MG63 (cell line): ENCODE results near the gene WDFY4. TPM values are rescaled to one million over a fixed set of nuclear protein-coding genes. Genes with fewer than 3 reads are reported as not detected.

ENCODE experiments used
- DNase-seq: peaks from one replicate; pipeline ENCODE4 v3.0.0-alpha.2; 2020
- H3K27me3 ChIP-seq: fragments of 250-450 bp; sonication (Bioruptor Pico); 2 replicates; pipeline ENCODE4 v1.5.1; 2020; ENCODE audit warnings: mild to moderate bottlenecking, moderate library complexity
- H3K36me3 ChIP-seq: fragments of 250-450 bp; sonication (Bioruptor Pico); 2 replicates; pipeline ENCODE4 v1.5.1; 2020; ENCODE audit warnings: mild to moderate bottlenecking, moderate library complexity
- H3K4me3 ChIP-seq: fragments of 250-450 bp; sonication (Bioruptor Pico); 2 replicates; pipeline ENCODE4 v1.5.1; 2020; ENCODE audit warnings: mild to moderate bottlenecking, moderate library complexity
- H3K9me3 ChIP-seq: fragments of 250-450 bp; sonication (Bioruptor Pico); 2 replicates; pipeline ENCODE4 v1.5.1; 2020; ENCODE audit warnings: mild to moderate bottlenecking, moderate library complexity
- total RNA-seq: library from RNA; depleted of rRNA; stranded (reverse); fragments of >200 nt; shearing (Covaris generic); gene quantifications from 2 replicates; pipeline ENCODE4 v1.2.3, GENCODE V29; 2014; ENCODE audit warnings: low replicate concordance

WDFY4 gene
- total RNA-seq, 1 experiment from 2014 or later, result 0.63 TPM

DNA sequence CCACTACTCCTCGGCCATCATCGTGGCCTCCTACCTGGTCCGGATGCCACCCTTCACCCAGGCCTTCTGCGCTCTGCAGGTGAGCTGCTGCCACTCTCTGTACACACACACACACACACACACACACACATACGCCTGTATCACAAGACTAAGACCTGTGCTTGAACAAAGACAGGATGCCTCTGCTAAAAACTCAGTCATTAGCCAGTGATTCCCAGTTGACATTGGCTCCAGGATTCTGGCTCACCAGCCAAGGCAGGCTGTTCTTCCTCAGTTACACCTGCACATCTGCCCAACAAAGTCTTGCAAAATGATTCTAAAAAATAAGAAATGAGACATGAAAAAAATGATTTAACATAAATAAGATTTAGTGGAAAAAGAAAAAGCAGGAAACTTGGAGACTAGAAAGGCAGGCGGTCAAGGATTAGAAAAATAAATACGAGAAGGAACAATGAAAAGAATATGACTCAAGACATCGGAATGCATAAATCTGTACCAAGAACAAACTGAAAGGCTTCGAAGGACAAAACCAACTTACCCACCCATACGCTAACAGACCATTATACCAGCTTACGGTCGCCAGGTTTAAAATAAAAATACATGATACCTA, 262.3 kb downstream of the WDFY4 start:
- Histone ChIP-seq H3K27me3 (no peaks in the 10 kb centered on the region), H3K36me3 (no peaks in the 10 kb centered on the region), H3K9me3 (no peaks in the 10 kb centered on the region), H3K4me3 (no peak overlapping the region)
- DNase-seq, result no peak

DNA sequence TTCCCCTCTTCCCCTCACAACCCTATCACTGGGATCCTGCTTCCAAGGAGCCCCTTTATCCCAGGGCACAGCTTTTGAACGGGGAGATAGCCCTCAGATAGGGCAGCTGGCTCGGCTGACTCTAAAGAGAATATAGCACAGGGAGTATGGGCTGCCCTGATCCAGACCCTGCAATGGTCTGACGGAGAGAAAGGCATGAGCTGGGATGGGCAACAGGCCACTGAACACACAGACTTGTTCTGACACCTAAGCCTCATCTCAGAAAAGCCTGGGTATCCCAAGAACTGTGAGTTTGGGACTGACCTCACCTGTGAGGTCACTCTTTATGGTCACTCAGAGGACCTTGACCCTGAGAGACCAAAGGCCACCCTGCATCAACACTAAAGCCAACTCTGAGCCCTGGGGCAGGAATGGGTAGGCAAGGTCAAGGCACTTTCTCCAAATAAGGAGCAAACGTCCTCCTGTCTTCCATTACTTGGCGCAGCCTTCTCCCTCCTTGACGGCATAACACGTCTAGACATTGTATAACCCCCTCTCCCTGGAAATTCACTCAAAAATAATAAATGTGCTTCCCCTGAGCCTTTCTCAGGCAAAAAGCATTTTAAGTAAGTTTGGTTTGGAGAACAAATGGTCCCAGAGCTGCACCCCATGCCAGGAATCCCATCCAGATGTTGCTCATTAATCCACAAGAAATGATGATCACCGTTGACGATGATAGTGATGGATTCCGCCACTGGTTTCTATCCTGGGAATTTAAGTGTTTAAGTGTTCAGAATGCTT, 263.2 kb downstream of the WDFY4 start:
- Histone ChIP-seq H3K4me3 (no peak overlapping the region), H3K9me3 (no peaks in the 10 kb centered on the region), H3K36me3 (no peaks in the 10 kb centered on the region), H3K27me3 (no peaks in the 10 kb centered on the region)
- DNase-seq, result no peak

DNA sequence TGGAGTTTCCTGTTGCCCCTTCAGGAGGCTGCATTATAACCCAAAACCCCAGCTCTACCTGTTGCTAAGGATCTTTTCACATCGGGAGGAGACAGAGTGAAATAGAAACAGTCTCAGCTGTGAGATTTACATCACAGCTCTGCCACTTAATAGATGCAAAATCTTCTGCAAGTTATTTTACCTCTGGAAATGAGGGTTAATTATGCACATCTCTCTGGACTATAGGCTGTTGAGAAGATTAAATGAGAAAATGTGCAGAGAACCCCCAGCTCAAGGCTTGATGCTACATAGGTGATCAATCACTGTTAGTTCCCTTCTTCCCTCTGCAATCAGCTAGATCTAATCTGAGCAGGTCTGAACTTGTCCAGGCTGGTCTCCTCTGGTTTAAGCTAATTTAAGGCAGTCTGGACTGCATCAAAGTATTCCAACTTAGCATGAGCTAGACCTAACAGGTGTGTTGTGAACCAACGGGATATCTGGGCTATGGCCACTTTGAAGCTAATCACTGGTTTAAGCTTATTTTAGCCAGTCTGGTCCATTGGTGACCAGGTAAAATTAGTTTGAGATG, 263.9 kb downstream of the WDFY4 start:
- Histone ChIP-seq H3K36me3 (no peaks in the 10 kb centered on the region), H3K9me3 (no peaks in the 10 kb centered on the region), H3K4me3 (no peak overlapping the region), H3K27me3 (no peaks in the 10 kb centered on the region)
- DNase-seq, result no peak

DNA sequence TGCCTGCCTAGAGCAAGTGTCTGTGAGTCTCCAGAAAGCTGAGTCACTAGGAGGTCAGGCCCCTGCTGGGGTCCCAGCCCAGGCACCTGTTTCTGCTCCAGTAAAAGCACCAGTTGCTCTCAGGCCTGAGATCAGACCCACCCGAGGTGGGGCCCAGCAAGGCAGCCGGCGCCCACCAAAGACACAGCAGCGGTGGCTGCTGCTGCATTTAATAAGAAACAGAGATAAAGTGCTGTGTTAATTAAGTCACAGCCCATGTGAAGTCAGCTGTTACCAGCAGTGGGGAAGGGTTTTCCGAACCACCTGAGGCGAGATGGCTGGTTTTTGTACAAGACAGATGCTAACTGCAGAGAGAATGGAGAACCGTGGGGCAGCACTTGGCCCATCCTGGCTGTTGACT, 267.0 kb downstream of the WDFY4 start:
- H3K9me3 ChIP-seq, result no peaks in the 10 kb centered on the region
- no peak for DNase-seq
- no peak overlapping the region for H3K4me3 ChIP-seq
- H3K27me3 ChIP-seq, result no peaks in the 10 kb centered on the region
- H3K36me3 ChIP-seq, result no peaks in the 10 kb centered on the region

DNA sequence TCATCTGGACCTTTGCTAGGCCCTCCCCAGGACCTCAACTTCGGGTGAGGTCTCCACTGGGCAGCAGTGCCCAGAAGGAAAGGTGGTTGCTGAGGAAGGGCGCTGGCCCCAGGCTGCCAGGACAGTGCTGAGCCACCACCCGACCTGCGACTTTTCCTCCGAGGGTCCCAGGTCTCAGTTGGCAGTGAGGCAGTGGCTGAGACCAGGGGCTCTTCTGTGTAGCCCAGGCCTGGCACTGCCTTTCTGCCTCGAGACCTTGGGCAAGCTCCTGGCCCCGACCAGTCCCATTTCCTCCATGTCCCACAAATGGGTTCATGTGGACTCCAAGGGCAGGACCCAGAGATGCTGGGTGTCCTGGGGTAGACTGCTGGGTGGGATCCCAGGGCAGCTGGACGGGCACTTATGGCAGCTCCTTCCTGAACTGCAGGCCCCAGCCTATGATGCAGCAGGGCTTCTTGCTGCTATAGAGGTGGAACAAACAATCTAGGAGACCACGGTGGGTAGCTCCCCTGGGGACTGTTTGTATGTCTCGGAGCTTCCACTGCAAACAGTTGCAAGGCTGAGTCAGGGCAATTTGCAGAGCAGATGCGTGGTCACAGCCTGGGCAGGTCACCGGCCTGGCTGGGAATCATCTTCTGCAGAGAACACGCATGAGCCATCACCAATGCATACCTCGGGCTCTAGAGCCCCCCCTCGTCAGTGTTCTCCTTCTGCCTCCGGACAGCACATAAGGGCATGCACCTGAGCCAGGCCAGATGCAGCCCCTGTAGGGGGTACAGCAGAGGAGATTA, 272.9 kb downstream of the WDFY4 start:
- DNase-seq, result no peak

DNA sequence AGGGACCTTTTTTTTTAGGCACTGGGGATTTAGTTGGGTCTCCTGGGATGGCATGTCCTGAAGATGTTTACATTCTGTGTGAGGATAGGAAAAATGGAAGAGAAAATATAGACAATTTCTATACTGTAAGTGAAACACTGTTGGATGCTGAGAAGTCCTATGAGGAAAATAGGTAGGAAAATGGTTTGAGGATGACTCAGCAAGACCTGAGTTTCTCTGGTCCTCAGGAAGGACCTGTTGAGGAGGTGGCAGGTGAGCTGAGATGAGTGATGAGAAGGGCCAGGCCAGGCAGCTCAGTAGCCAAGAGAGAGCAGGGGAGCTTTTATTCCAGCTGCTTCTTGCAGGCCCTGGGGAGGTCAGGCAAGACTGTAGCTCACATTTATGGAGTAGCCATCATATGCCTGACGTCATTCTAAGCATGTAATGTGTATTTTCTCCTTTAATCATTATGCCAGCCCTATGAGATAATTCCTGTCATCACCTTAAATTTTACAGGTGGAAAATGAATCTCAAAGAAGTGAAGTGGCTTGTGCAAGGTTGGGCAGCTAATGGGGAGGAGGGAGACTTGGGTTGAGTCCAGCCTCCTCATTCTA, 274.0 kb downstream of the WDFY4 start:
- Histone ChIP-seq H3K9me3 (no peaks in the 10 kb centered on the region), H3K4me3 (no peak overlapping the region), H3K36me3 (no peaks in the 10 kb centered on the region), H3K27me3 (no peaks in the 10 kb centered on the region)
- no peak for DNase-seq

More for the DNA sequence above, 272.9 kb downstream of the WDFY4 start:
- H3K4me3 ChIP-seq, result no peak overlapping the region
- no peaks in the 10 kb centered on the region for H3K27me3 ChIP-seq
- H3K36me3 ChIP-seq, result no peaks in the 10 kb centered on the region
- no peaks in the 10 kb centered on the region for H3K9me3 ChIP-seq

DNA sequence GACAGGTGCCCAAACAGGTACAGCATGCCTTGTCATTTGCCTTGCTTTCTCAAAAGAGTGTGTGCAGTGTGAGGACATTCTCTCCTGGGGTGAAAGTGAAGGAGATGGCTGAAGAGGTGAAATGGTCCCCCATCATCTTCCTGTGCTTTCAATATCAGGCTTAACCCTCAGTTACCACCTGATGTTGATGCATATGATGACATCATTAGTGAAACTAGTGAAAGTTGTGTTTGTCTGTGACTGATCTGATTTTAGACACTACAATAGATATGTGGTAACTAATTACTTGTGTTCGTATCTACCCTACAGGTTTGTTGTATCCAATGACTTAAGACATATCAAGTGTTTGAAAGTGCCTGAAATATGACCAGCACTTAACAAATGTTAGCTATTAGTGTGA, 279.4 kb downstream of the WDFY4 start:
- Histone ChIP-seq H3K4me3 (no peak overlapping the region), H3K36me3 (no peaks in the 10 kb centered on the region), H3K9me3 (no peaks in the 10 kb centered on the region), H3K27me3 (no peaks in the 10 kb centered on the region)
- no peak for DNase-seq

DNA sequence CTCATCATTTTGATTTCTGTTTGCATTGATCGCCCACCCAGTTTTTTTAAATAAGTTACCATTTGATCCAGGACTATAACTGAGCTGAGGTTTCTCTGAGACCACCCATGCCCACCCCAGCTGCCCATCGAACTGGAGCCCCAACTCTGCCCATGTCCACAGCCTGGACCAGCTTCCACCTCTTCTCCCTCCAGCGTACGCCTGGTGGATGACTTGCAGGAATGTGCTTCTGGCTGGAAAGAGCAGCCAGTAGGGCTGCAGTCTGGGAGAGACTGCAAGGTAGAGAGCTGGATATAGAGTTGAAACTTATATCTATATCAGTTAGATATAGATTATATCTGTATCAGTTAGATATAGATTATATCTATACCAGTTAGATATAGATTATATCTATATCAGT, 280.8 kb downstream of the WDFY4 start:
- Histone ChIP-seq H3K36me3 (no peaks in the 10 kb centered on the region), H3K9me3 (no peaks in the 10 kb centered on the region), H3K27me3 (no peaks in the 10 kb centered on the region), H3K4me3 (no peak overlapping the region)
- no peak for DNase-seq

DNA sequence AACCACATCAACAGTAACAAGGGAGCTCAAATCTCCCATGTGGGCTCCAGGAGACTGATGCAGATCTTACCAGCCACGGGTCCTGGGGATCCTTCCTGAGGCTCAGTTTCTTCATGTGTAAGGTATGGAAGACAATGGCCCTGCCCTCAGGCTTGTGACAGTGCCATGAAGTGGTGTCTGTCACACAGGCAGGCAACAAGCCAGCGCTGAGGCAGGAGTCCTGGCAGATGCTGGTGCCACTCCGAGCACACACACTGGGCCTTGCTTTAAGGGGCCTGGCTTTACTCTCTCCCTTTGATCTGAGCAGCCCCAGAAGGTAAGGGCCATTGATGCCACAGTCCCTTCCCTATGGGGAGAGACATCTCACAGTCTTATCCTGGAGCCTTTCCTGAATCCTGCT, 283.4 kb downstream of the WDFY4 start:
- no peaks in the 10 kb centered on the region for H3K9me3 ChIP-seq
- H3K4me3 ChIP-seq, result no peak overlapping the region
- DNase-seq, result no peak
- H3K36me3 ChIP-seq, result no peaks in the 10 kb centered on the region
- no peaks in the 10 kb centered on the region for H3K27me3 ChIP-seq

DNA sequence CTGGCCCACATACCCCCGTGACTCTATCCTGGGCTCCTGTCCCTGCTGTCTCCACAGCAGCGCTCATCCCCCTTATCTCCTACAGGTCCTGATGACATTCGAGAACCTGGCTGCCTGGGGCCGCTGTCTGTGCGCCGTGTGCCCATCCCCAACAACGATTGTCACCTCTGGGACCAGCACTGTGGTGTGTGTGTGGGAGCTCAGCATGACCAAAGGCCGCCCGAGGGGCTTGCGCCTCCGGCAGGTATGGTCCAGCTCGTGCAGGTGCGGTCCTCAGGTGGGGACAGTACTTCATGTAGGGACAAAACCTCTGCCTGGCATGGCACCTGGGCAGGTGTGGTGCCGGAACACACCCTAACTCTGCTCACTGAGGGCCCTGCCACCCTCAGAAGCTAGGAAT, 285.4 kb downstream of the WDFY4 start:
- Histone ChIP-seq H3K4me3 (no peak overlapping the region), H3K36me3 (no peaks in the 10 kb centered on the region), H3K9me3 (no peaks in the 10 kb centered on the region), H3K27me3 (no peaks in the 10 kb centered on the region)
- no peak for DNase-seq

DNA sequence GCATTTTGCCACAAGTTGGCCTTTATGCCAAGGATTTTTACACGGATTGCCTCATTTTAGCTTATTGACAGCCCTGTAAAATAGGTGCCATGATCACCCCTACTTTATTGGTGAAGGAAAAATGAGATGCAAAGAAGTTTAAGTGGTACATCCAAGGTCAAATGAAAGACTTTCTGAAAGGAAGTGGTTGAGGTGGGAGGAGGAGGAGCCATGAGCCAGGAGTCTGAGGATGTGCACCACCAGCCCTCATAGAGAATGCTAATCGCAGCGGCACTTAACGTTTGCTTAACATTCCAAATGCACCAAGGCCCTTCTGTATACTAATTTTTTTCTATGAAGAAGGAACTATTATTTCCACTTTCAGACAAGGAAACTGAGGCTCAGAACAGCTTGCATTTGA, 286.0 kb downstream of the WDFY4 start:
- Histone ChIP-seq H3K4me3 (no peak overlapping the region), H3K9me3 (no peaks in the 10 kb centered on the region), H3K36me3 (no peaks in the 10 kb centered on the region), H3K27me3 (no peaks in the 10 kb centered on the region)
- no peak for DNase-seq

DNA sequence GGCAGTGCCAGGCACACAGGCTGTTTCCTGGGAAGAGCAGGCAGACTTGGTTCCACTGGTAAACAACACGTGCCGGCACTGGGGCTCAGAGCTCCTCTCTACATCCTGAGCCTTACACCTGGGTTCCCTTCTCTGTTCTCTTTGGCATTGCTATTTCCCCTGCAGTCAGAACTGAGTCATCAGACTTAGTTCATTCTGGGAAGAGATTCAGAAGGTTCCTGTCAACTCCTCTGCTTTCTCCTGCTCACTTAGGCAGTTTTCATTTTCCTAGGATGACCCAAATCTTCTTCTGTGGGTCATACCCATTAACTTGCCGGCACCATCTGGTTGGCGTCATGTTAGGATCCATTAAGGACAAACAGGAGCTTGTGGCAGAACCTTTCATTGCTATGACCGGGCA, 288.4 kb downstream of the WDFY4 start:
- no peaks in the 10 kb centered on the region for H3K9me3 ChIP-seq
- no peaks in the 10 kb centered on the region for H3K36me3 ChIP-seq
- H3K27me3 ChIP-seq, result no peaks in the 10 kb centered on the region
- DNase-seq, result no peak
- no peak overlapping the region for H3K4me3 ChIP-seq

DNA sequence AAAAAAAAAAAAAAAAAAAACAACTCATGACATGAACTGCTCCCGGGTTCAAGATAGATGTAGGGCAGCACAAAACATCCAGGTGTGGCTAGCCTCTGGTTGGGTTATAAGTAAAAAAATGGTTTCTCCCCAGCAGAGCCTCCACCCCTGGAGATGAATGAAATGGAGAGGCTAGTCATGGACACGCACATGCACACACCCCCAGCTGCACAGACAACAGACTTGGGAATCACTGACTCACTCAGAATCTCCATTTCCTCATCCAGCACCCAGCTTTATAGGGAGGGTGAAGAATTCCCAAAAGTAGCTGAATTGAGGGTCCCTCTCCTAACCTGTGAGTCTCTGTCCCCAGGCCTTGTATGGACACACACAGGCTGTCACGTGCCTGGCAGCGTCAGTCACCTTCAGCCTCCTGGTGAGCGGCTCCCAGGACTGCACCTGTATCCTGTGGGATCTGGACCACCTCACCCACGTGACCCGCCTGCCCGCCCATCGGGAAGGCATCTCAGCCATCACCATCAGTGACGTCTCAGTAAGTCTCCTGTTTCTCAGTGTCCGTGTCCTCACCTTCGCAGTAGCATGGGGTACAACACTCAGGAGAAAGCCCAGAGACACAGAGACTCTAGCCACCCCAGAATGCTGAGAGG, 290.0 kb downstream of the WDFY4 start:
- Histone ChIP-seq H3K36me3 (no peaks in the 10 kb centered on the region), H3K27me3 (no peaks in the 10 kb centered on the region), H3K9me3 (no peaks in the 10 kb centered on the region), H3K4me3 (no peak overlapping the region)
- DNase-seq, result no peak

DNA sequence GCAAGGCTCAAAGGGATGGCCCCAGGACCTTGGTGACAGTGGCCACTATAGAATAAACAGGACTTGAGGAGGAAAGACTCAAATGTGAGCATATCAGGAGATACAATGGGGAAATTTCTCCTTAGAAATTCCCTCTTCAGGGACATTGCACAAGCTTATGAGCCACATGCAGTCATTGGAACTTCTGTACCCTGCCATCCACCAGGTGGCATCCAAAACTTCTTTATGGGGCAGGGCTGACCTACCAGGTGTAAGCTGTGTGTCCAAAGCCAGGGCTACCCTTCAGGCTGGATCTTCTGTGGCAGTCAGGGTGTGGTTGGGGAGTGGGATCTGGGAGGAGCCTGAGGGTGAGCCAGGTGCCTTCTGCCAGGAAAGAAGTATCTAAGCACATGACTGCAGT, 291.5 kb downstream of the WDFY4 start:
- no peak for DNase-seq
- no peaks in the 10 kb centered on the region for H3K9me3 ChIP-seq
- no peaks in the 10 kb centered on the region for H3K27me3 ChIP-seq
- H3K36me3 ChIP-seq, result no peaks in the 10 kb centered on the region
- no peak overlapping the region for H3K4me3 ChIP-seq

DNA sequence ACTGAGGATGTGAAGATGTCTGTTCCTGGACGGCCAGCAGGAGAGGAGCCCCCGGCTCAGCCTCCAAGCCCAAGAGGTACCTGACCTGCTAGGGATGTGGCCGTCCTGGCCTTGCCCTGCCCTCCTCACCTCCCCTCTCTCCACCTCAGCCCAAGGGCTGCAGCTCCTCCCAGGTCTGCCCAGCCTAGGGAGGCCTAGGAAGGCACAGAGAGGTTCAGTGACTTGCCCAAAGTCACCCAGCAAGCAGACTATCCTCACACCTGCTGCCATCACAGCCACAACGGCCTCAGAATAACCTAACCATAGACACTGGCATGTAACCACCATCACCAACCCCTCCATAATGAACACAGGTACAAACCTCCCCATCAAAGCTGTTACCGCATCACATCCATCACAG, 293.6 kb downstream of the WDFY4 start:
- Histone ChIP-seq H3K36me3 (no peaks in the 10 kb centered on the region), H3K9me3 (no peaks in the 10 kb centered on the region), H3K27me3 (no peaks in the 10 kb centered on the region), H3K4me3 (no peak overlapping the region)
- no peak for DNase-seq

DNA sequence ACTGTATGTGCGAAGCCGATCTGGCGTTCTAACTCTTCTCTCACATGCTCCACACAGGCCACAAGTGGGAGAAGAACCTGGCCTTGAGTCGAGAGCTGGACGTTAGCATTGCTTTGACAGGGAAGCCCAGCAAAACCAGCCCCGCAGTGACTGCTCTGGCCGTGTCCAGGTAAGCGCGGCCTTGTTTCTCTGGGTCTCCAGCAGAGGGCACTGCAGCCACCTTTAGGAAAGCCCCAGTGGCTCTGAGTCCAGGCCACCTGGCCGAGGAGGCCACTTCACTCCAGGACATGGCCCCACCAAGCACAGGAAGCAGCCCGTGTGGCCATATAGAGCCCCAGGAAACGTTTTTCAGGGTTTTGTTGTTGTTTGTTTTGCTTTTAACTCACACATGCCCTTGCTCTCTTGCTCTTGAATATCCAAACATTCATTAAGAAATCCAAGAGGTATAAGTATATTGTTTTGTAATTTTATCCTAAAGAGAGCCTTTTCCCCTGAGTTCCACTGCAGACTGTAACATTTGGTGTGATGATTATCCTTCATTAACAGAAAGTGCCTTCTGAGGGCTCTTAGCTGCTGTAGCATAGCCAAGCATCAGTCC, 296.7 kb downstream of the WDFY4 start:
- peak; percentile 32 for DNase-seq

More for the DNA sequence above, 296.7 kb downstream of the WDFY4 start:
- H3K9me3 ChIP-seq, result no peaks in the 10 kb centered on the region
- H3K4me3 ChIP-seq, result no peak overlapping the region
- H3K27me3 ChIP-seq, result no peaks in the 10 kb centered on the region
- H3K36me3 ChIP-seq, result no peaks in the 10 kb centered on the region
